Sciatic nerve (tissue), 2 donors: ENCODE results near the gene TMEM273. TPM values are rescaled to one million over a fixed set of nuclear protein-coding genes. Genes with fewer than 3 reads are reported as not detected.

Experiments
- ATAC-seq: fragments of 200-7000 bp; cut with Tn5 transposase; one replicate; pipeline ENCODE4 v1.9.1; 2020; ENCODE audit warnings: mild to moderate bottlenecking, moderate library complexity
- DNase-seq: peaks from one replicate; pipeline ENCODE4 v3.0.0-alpha.2; 2020; ENCODE audit warnings: low spot score
- intact Hi-C: fragments of 100-400 bp; cut with DNase I; formaldehyde crosslinking; loops from one replicate; pipeline ENCODE4 v1.14.2; 2022
- total RNA-seq: library from RNA; stranded (reverse); fragmentation: NEBNext Ultra II Directional; extraction: Animal tissue kit (Norgen Biotek cat#: 25700); gene quantifications from one replicate; pipeline ENCODE4 v1.2.1, GENCODE V29; 2021
- donor health status: DM: no; HTN: no; CAD: no.
- donor health status: DM: no; HTN: no; CAD: no.

The TMEM273 gene
- total RNA-seq, 1 donor from 2014 or later = 35.1 TPM

DNA sequence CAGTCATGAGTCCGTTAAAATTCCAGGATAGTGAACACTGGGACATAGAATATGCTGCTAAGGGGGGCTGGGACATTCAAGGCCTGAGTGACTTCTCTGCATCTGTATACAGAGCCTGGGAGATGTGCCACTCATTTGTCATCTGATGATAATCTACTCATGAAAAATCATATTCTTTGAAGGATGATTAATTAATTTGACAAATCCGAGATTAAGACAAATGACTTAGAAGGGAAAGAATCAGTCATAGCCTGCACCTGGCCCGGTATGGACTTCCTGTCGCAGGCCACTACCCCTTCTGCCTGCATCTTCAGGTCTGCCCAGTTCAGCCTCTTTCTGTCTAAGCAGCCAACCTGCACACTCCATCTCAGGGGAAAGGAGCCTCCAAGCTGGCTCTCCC is 35.5 kb downstream of the TMEM273 start:
- intact Hi-C loops = no loop called here
- no peak for DNase-seq
- no peak for ATAC-seq

DNA sequence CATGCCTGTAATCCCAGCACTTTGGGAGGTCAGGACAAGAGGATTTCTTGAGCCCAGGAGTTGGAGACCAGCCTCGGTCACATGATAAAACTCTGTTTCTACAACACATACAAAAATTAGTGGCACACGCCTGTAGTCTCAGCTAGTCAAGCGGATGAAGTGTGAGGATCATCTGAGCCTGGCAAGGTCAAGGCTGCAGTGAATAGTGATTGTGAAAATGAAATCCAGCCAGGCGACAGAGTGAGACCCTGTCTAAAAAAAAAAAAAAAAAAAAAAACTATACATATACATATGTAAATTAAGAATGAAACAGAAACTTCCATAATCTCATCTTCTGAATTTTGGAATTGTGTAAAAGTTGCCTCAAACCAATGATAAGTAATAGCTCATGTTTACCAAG is 36.2 kb downstream of the TMEM273 start:
- ATAC-seq (no peak), DNase-seq (no peak)
- intact Hi-C loops = no loop called here

DNA sequence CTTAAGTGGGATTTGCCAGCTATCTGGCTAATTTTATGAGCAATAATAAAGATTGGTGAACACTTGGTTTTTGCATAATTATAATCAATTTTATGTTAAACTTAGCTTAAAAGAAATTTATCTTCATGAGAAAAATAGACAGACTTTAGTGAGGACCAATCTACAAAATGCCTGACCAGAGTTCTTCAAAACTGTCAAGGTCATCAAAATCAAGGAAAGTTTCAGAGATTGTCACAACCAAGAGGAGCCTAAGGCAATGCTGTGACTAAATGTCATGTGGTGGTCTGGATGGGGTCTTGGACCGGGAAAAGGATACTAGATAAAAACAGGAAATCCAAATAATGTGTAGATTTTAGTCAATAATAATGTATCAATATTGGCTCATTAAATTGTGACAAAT is 36.7 kb downstream of the TMEM273 start:
- DNase-seq (no peak), ATAC-seq (no peak)
- intact Hi-C loops = loop anchor here (2.0 kb wide), 1 partner anchor 25 kb away; no protein-coding TSS in a partner anchor

DNA sequence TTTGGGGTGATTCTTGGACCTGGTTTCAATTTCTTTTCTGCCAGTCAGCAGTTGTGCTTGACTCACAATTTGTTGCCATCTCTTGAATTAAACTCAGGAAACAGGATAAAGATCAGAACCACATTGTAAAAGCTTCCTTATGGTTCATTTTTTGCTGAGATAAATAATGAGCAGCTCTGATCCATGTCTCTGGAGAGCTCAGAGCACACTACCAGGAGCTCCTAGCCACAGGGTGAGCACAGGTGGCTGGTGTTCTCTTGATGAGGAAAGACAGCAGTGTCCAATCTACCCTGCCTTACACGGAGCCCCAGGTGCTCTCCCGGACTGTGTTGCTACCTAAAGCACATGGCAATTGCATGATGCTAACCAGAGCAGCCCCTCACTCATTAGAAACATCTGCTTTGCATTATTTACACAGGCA is 37.2 kb downstream of the TMEM273 start:
- DNase-seq (no peak), ATAC-seq (no peak)
- intact Hi-C loops = loop anchor here (2.0 kb wide), 1 partner anchor 26 kb away; no protein-coding TSS in a partner anchor

DNA sequence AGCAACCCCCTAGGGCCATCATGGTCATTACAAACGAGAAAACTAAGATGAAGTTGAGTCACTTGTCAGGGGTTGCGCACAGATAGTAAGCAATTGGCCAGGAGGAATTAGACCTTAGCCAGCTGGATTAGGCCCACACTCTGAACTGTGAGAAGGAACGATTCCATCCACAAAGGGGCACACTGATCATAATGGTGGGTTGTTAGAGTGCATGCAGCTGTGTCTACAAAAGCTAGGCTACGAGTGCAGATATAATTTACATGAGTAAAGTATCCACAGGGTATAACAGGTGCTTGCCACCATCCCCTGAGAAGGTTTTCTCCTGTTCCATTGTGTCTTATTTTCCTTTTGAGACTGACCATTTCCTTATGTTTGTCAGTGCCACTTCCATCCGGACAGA is 37.8 kb downstream of the TMEM273 start:
- intact Hi-C loops = loop anchor here (2.0 kb wide), 1 partner anchor 26 kb away; no protein-coding TSS in a partner anchor
- no peak for ATAC-seq
- DNase-seq = no peak

DNA sequence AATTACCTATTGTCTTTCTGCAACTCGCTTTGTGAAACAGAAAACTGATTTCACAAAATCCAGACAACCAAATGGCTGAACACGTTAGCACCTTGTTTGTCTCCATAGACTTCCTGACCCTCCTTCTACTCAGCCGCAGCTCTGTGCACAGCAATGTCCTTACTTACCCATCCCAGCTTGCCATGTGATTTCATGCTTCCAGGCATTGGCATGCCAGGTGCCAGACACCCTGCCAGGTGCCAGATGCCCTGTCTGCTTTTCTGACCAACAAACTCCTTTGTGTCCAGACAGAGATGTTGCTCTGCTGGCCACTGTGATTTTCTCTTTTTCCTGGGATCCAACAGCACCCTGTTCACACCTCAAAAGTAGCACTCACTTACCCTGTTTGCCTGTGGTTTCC is 38.3 kb downstream of the TMEM273 start:
- DNase-seq (no peak), ATAC-seq (no peak)
- intact Hi-C loops = loop anchor here (2.0 kb wide), 1 partner anchor 27 kb away; no protein-coding TSS in a partner anchor

DNA sequence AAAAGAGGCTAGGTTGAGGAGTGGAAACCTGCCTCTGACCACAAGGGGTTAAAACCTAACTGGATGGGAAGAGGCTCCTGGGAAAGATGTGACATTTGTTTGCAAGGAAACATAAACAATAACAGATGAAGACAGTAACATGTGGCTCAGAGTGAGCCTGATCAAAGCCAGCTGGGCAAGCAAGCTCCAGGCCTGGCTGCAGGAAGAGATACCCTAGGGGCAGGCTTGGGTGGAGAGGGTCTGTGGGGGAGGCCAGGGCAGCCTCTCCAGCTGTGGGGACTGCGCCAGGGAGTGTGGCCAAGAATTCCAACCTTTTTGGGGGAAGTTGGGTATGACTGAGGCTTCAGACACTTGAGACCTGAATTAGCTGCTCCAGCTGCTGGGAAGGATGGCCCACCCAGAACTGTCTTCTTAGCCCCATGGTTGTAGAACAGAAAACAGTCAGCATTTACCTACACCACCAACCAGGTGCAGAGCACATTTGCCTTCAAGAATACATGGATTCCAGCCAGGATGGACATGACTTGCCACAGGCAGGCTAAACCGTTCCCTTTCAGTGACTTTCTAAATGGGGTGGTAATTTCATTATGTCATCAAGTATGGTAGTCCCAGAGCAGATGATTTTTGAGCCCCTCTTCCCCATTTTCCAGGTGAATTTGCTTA is 44.0 kb downstream of the TMEM273 start:
- intact Hi-C loops = no loop called here
- ATAC-seq (peak; percentile 66), DNase-seq (no peak)

DNA sequence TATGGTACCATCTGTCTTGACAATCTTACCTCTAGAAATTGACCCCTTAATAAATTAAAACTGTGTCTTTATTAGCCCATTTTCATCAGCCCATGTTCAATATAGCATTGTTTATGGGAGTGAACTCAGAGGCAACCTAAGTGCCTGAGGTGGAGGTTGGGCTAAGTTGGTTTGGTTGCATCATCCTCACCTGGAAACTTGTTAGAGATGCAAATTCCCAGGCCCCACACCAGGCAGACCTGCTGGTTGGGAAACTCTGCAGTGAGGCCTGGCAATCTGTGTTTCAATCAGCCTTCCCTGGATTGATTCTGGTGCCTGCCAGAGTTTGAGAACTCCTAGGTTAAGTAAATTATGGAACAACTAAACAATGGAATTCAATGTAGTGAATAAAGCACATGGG is 44.9 kb downstream of the TMEM273 start:
- no peak for DNase-seq
- ATAC-seq = no peak
- intact Hi-C loops = no loop called here

DNA sequence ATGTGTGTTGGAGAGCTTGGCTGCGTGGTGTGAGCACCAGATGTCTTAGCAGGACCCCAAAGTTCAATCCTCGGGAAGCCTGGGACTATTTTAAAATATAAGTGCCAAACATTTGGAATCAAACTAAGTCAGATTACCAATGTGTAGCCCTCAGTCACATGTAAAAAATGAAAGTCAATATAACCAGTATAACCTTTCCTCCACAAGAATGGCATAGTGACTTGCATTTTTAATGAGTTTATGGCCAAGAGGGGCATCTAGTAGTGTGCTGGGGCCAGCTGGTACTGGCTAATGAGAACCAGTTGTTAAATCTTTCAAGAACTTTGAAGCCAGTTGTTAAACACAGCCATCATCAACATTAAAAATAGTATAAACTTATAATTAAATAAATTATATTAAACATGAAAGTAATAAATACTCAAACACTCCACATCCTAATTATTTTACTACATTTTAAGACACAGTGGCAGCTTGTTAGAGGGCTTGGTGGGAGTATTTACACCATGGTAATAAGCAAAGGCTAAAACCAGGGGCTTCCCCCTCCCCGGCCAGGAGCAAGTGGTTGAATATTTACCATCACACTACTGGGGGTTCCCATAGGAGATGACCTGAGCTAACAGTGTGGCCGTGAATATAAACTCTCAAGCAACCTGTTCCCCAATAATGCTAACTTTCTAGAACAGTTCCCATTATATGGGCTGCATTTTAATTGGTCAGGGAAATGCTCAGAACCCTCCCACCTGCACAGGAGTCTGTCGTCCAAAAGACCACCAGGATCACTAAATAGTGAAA is 46.5 kb downstream of the TMEM273 start:
- DNase-seq = no peak
- no peak for ATAC-seq
- intact Hi-C loops = no loop called here

DNA sequence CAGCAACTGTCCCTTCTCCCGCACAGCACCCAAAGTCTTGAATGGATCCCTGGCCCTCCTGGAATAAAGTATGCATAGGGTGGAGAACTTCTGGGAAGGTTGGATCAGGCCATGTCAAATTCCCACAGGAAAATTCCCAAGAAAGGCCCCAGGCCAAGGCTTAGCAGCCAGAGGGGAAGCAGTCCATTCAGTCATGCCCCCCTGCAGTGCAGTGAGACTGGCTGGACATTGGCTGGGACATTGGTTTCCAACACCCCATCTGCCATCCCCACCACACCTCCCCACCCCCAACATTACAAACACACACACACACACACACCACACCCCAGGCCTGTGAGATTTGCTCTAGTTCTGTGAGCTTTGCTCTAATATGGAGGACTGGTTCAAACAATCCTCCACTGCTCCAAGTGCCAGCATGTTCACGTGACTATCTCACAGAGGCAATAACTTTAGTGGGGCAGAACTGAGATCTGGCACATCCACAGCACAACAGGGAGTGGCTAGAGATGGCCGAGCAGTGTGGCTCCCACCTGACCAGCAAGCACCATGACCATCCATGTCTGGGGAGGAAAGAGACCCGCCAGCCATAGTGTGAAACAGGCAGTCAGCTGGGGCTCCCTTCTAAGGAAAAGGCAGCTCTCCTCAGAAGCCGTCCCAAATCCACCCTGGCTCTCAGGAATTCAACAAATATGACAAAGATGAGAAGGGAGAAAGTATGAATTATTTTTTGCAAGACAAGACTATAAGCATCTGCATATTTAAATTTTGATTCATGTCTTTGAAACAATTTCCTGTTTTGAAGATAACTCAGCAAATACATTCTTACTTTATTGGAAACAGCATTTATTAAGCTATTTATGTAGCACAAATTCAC is 47.6 kb downstream of the TMEM273 start:
- no peak for ATAC-seq
- intact Hi-C loops = no loop called here

DNA sequence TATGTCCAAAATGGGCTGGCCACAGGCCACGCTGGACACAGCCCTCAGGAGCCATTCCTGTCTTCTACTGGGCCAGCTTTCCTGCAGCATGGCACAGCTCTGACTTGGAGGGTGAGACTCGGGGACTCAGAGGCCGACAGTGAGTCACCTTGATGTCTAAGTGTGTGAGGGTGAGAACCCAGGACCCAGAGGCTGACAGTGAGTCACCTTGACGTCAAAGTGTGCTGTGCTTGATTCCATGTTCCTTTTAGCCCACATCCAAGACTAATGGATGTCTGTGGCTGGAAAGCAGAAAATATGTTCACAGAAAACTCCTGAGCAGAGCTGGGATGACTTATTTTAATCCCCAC is 48.4 kb downstream of the TMEM273 start:
- intact Hi-C loops = no loop called here
- ATAC-seq = no peak
- DNase-seq = no peak

More for the DNA sequence above, 47.6 kb downstream of the TMEM273 start:
- DNase-seq = no peak

DNA sequence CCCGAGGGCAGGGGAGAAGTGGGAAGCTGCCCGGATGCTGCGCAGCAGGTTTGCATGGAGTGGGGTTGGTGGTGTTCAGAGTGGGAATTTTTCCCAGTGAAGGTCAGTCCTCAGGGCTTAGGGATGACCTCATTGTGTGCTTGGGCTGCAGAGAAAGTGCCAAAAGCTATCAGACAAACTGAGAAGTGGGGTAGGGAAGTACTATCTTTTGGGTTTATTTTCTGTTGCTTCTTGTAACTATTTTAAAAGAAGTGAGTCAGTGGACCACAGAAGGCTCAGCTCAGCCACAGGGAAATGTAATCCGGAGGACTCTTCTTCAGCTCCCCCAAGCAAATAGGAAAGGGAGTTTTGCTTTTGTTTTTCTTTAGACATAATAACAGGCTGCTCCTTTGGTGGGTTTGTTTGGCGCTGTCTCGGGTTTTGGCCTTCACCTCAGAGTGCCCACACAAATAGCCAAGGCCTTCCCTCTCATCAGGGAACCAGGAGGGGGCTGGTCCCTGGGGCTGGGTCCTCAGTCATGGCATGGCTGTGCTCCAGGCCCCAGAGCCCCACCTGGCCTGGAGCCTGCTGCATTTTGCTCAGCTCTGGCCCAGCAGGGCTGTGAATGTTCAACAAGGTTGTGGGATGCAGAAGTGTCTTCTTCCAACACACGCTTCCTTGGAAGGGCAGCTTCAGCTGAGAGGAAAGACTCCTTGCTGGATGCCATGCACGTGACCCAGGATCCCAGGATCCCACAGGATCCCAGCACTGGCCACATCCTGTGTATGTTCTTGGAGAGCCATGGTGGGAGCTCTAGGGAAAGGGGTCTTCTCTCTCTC is 49.0 kb downstream of the TMEM273 start:
- peak; percentile 85 for ATAC-seq
- intact Hi-C loops = no loop called here
- DNase-seq = no peak

DNA sequence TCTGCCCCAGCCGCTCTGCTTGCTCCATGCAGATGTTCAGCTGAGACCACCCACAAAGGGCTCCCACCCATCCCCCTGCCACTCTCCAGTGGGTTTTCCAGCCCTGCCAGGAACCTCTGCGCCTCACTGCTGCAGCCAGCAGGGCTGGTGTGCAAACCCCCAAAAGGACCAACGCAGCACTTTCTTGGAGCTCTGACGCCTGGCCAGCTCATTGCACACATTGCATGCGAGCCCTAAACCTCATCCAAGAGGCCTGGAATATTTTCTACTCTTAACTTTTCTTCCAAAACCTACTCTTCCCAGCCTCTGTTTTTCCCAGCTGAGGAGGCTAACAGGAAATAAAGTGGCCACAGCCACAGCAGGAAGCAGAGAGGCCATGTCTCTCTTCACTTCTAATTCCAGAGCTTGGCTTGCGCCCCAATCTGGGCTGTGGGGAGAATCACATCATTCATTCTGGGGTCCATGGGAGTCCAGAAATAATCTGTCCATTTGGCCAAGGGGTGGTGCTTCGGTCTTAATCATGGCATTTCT is 49.8 kb downstream of the TMEM273 start:
- peak; percentile 61 for ATAC-seq
- intact Hi-C loops = no loop called here
- DNase-seq = no peak

DNA sequence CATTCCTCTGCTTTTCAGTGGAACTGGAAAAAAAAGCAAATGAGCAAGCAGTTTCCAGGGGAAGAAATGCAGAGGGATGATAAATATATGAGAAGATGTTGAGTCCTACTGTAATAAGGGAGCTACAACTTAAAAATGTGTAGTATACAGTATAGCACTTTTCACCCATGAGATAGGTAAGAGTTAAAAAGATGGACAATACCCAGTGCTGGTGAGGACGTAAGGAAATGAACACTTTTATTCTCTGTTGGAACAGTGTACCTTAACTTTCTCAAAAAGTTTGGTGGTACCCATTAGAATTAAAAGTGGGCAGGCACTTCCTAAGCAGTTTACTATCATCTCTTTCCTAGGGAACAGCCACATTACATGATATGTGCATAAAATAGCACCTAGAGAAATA is 51.7 kb downstream of the TMEM273 start:
- ATAC-seq (no peak), DNase-seq (no peak)
- intact Hi-C loops = no loop called here

DNA sequence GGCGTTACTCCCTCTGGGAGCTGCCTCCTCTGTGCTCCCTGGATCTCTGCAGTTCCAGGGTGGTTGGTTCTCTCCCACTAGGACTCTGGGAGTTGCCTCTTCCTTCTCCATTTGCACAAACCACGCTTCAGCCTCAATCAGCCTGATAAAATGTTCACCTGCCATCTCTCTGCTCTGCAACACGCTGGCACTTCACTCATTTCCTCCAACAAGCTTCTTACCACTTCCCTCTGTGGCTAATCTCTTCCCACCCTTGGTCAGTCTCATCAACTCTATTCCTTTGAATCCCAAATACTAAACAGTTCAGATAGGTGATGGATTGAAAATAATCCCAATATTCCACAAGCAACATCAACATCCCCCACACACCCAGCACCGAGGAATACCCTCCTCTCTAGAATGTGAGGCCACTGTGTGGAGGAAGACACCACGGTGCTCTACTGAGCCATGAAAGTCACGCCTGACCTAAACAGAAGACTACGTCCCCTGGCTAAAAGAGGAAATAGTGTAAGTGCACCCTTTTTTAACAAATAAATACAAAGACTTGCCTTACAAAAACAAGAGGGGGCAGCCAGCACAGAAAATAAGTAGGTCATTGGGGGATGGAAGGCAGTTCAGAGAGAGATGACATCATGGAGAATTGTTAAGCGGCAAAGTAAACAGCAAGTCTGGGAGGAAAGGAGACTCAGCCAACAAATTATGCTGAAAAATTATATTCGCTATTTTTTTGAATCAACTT is 52.4 kb downstream of the TMEM273 start:
- ATAC-seq (peak; percentile 67), DNase-seq (no peak)
- intact Hi-C loops = no loop called here

DNA sequence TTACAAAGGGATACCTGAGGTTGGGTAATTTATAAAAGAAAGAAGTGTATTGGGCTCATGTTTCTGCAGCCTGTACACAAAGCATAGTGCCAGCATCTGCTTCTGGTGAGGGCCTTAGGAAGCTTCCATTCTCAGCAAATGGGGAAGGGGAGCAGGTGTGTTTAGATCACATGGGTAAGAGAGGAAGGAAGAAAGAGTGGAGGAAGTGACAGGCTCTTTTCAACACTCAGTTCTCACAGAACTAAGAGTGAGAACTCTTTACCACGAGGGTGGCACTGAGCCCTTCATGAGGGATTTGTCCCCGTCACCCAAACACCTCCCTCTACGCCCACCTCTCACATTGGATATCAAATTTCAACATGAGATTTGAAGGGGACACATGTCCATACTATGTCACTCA is 53.9 kb downstream of the TMEM273 start:
- no peak for DNase-seq
- intact Hi-C loops = no loop called here
- no peak for ATAC-seq

DNA sequence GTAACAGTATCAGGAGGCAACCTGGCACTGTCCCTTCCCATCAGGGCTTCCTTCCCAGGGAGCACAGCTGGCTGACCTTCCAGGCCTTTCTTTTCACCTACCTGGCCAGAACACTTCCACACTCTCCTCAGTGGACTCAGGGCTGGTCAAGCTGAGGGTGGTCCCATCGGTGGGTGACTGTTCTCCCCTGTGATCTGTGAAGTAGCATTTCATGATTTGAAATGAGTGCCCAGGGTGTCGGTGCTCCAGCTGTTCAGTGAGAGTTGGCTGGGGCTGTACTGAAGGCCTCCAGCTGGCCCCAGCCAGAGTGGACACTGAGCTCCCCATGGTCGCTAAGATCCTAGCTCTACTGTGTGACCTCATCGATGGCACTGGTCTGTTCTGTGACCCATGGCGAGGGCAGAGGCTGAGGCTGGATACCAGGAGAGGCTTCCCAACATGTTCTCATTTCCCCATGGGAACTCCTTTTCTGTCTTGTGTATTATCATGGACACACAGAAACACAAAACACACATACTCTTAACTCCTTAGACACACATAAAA is 54.4 kb downstream of the TMEM273 start, which contains the start of gene FAM170B:
Gene FAM170B, minus strand, starts transcription at position 316 of the 543 bp plus-strand sequence. Its CDS starts 103 bp downstream, at position 213.
- intact Hi-C loops = no loop called here
- DNase-seq (no peak), ATAC-seq (no peak)

DNA sequence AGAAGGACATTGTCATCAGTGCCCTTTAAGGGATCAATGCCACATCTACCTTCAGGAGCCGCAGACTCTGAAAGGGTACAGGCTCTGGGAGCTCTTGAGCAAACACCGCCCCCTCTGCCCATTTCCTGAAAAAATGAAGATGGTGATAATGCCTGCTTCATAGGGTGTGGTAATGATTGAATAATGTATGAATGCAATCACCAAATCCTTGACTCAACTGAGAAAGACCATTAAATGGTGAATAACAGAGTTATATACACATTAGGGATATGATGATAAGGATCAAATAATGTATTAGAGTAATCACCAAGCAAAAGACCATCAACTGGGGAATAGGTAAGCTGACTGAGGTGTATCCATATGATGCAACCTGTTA is 55.8 kb downstream of the TMEM273 start:
- DNase-seq = no peak
- ATAC-seq = no peak
- intact Hi-C loops = no loop called here
